Choroid plexus epithelial cell (primary cell): ENCODE results near the gene IL23R.

ENCODE experiments used
- DNase-seq: peaks from one replicate; pipeline ENCODE4 v3.0.0-alpha.2; 2010; ENCODE audit warnings: low read depth
- H3K4me3 ChIP-seq: 2 replicates; pipeline ENCODE4 v1.5.1; 2011; ENCODE audit warnings: low read depth, mild to moderate bottlenecking, control low read depth, low read length, moderate library complexity
- TF ChIP-seq, protein P1 (sequence below): conservative IDR thresholded peaks from 2 replicates; pipeline ENCODE4 v1.5.1; 2011; ENCODE audit warnings: low read depth, mild to moderate bottlenecking, control low read depth, inconsistent platforms, low read length, moderate library complexity

The IL23R gene

DNA sequence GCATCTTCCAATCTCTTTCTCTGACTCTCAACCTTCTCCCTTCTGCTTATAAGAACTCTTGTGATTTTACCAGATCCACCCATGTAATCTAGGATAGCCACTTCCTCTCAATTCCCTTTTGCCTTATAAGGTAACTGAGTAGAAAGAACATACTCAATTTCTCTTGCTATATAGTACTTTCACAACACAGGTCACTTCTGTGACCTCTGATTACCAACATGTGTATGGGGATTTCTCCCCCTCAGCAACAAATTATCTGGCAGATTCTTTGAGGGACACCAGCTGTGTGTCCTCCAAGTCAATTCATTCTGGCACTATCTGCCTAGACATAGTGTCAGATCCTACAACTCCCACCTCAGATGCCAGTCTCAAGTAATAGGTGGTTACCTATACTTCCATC is 62.5 kb downstream of the IL23R start:
- TF ChIP-seq, protein P1, sequence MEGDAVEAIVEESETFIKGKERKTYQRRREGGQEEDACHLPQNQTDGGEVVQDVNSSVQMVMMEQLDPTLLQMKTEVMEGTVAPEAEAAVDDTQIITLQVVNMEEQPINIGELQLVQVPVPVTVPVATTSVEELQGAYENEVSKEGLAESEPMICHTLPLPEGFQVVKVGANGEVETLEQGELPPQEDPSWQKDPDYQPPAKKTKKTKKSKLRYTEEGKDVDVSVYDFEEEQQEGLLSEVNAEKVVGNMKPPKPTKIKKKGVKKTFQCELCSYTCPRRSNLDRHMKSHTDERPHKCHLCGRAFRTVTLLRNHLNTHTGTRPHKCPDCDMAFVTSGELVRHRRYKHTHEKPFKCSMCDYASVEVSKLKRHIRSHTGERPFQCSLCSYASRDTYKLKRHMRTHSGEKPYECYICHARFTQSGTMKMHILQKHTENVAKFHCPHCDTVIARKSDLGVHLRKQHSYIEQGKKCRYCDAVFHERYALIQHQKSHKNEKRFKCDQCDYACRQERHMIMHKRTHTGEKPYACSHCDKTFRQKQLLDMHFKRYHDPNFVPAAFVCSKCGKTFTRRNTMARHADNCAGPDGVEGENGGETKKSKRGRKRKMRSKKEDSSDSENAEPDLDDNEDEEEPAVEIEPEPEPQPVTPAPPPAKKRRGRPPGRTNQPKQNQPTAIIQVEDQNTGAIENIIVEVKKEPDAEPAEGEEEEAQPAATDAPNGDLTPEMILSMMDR: no peak
- no peak overlapping the region for H3K4me3 ChIP-seq
- no peak for DNase-seq

DNA sequence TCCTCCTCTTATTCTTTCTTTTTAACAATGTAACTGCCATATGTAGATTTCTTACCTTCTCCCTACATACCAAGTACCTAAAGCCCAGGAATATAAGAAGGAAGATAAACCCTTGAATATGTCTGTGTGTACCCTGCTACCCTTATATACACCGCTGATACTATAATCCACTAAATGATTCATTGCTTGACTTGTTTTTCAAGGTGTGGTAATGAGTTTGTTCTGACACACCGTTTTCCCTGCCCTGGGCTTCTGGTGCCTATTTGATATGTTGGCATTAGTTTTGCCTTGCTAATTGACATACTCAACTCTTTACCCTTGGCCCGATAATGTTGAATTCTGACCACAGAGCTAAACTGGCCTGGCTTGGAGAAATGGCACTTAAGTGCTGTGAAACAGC is 64.3 kb downstream of the IL23R start:
- TF ChIP-seq, protein P1: no peak
- no peak for DNase-seq
- no peak overlapping the region for H3K4me3 ChIP-seq

DNA sequence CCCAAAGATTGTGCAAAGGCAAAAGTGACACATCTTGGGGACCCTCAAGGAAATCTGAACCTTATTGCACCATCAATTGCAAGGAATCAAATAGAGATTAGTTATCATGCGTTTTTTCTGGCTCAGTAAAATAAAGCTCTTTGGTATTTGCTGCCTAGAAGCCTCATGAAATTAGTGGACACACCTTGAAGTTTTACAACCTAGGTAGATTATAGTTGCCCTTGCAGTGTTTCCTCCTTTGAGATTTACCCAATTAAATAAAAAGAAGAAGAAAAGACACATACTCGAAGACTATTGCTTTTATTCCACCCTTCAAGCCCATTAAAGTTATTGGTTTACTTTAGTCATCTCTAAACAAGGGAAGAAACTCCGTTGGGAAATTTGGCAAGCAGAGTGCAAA is 70.0 kb downstream of the IL23R start:
- H3K4me3 ChIP-seq: no peak overlapping the region
- no peak for DNase-seq
- TF ChIP-seq, protein P1: no peak

DNA sequence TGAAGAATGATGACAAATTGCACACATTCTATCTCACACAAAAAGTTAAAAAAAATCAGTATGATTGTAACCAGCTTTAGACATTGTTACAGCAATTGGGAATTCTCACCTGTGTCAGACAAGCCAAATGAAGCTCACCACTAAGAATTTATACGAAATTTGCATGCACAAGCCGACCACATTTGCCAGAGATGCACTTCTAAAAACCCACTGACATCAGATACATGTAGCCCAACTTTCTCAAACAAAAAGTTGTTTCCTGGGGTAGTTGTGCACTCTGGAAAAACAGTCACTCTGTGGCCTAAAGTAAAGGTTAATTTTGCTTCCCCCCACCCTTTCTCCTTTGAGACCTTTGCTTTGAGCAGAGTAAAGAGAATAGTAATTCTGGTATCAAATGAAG is 73.5 kb downstream of the IL23R start:
- H3K4me3 ChIP-seq: no peak overlapping the region
- TF ChIP-seq, protein P1: no peak
- DNase-seq: no peak

DNA sequence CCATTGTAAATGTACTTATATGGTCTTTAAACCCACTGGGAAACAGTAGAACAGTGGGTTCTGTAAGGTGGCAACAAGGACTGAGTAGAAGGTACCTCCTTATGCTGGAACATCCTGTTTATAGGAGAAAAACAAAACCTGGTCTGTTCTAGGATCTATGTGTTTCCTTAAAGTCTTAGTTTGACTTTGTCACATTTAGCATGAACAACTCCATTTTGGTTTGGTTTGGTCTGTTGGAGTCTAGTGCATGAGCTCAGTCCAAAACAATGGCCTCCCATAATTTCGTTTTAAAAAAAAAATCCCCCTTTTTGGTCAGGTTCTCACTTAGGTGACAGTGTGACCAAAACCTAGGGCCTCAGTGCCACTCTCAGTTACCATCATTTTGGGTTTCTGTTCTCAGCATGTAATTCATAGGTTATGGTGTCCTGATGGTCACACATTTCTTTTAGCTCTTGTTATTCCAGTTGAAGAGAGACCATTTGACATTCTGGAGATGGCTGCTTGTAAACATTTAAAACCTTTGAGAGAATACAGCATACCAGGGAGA is 75.0 kb downstream of the IL23R start:
- no peak for DNase-seq
- TF ChIP-seq, protein P1: no peak
- H3K4me3 ChIP-seq: no peak overlapping the region

DNA sequence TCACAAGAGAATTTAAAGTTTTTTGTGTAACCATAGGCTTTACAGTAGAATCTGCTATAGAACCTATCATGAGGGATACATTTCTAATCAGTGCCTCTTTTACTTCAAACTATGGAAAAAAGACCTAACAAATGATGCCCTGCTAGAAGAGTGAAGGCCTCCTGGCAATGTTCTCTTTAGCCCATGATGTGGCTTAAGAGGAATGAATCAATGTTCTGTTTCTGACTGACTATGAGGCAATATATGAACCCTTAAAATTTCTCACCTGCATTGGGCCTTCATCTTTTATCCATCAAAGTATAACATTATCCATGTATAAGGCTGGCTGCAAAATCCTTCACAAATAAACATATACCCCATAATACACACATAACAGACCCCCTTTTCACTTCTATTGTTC is 75.8 kb downstream of the IL23R start:
- no peak overlapping the region for H3K4me3 ChIP-seq
- TF ChIP-seq, protein P1: no peak
- no peak for DNase-seq

DNA sequence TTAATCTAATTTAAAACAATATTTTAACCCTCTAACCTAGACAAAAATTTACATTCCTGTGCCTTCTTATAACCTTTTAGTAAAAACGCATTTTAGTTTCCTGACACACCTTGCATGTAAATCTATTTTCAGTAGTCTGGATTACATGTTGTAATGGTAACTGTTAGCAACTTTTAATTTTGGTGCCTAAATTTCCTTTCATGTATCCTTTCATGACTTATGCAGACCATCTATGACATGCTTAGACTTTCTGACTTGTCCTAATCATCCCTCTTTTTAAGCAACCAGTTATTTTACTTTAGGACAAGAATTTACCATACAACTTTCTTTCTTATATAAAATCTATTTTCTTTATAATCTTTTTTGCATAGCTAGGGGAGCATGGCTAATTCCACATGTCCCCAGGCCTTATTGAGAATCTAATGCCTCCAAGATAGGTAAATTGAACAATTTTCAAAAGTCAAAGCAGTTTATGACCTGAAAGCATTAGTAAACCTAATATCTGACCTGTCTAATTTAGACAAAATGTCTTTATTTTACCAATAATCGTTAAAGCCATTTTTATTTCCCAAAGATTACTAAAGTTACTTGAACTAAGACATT is 83.9 kb downstream of the IL23R start:
- H3K4me3 ChIP-seq: no peak overlapping the region
- TF ChIP-seq, protein P1: no peak
- no peak for DNase-seq
